H1 (cell line): ENCODE data around the gene CABP2. TPM values are rescaled to one million over a fixed set of nuclear protein-coding genes. Genes with fewer than 3 reads are reported as not detected.

Source experiments
- CTCF ChIA-PET: fragments of 300-600 bp; sonication (Branson Sonifier 250); formaldehyde crosslinking; loops from one replicate; lab custom pipeline; 2021; ENCODE audit not compliant: partially characterized antibody; lab: Charles Lee
- POLR2A ChIA-PET: fragments of 300-600 bp; sonication (Branson Sonifier 250); formaldehyde crosslinking; loops from one replicate; lab custom pipeline; 2021; ENCODE audit warnings: inconsistent platforms; ENCODE audit not compliant: partially characterized antibody; lab: Charles Lee
- DNase-seq, 2 experiments: peaks; one replicate each; pipeline versions ENCODE4 v3.0.0 to v3.0.0-alpha.2; 2010 to 2022; ENCODE audit warnings: low spot score in 2 of 2, low read depth in 1 of 2, mixed read lengths in 1 of 2
- FAIRE-seq: peaks from 2 replicates; lab custom pipeline; 2011; peaks lifted over from hg19 to GRCh38; lab: Jason Lieb, UNC
- H2AFZ ChIP-seq: 2 replicates; pipeline ENCODE4 v1.8.1; 2012; ENCODE audit warnings: low read length, inconsistent platforms
- H2AK5ac ChIP-seq: 2 replicates; pipeline ENCODE4 v1.6.1; 2013; ENCODE audit warnings: low read depth, low read length
- H2BK120ac ChIP-seq: replicated peaks from 2 replicates; pipeline ENCODE3; 2013; ENCODE audit warnings: low read depth, low read length, inconsistent platforms
- H2BK12ac ChIP-seq: 2 replicates; pipeline ENCODE4 v1.6.1; 2013; ENCODE audit warnings: low read depth, low read length
- H2BK15ac ChIP-seq: 2 replicates; pipeline ENCODE4 v1.6.1; 2013; ENCODE audit warnings: low read length
- H2BK20ac ChIP-seq: 2 replicates; pipeline ENCODE4 v1.6.1; 2013; ENCODE audit warnings: low read length
- H2BK5ac ChIP-seq: 2 replicates; pipeline ENCODE4 v1.6.1; 2013; ENCODE audit warnings: low read depth, low read length
- H3K14ac ChIP-seq: 2 replicates; pipeline ENCODE4 v1.6.1; 2013; ENCODE audit warnings: inconsistent platforms; ENCODE audit not compliant: insufficient read length
- H3K18ac ChIP-seq: 2 replicates; pipeline ENCODE4 v1.6.1; 2013; ENCODE audit warnings: low read length; ENCODE audit errors: extremely low read depth
- H3K23ac ChIP-seq: 2 replicates; pipeline ENCODE4 v1.6.1; 2013; ENCODE audit warnings: inconsistent platforms; ENCODE audit not compliant: insufficient read length
- H3K23me2 ChIP-seq: 2 replicates; pipeline ENCODE4 v1.6.1; 2013; ENCODE audit warnings: low read depth, low read length
- H3K27ac ChIP-seq: 2 replicates; pipeline ENCODE4 v1.6.1; 2011; ENCODE audit warnings: low read depth, low read length, inconsistent platforms
- H3K27me3 ChIP-seq, 4 experiments: replicated peaks in 1 of 4; 1 replicate in 1 of 4; 2 replicates in 3 of 4; pipeline versions ENCODE4 v1.6.1 to v1.8.1; 2011 to 2013; ENCODE audit warnings: low read length in 3 of 4, mild to moderate bottlenecking in 3 of 4, inconsistent platforms in 2 of 4, mixed read lengths in 2 of 4, moderate library complexity in 1 of 4; ENCODE audit not compliant: control insufficient read depth in 3 of 4, insufficient read depth in 3 of 4; ENCODE audit errors: extremely low read depth in 1 of 4
- H3K36me3 ChIP-seq, 4 experiments: 2 replicates each; pipeline versions ENCODE4 v1.6.1 to v1.8.1; 2011 to 2013; ENCODE audit warnings: mild to moderate bottlenecking in 4 of 4, low read length in 3 of 4, moderate library complexity in 2 of 4, control low read depth in 1 of 4, inconsistent platforms in 1 of 4; ENCODE audit not compliant: insufficient read depth in 4 of 4, control insufficient read depth in 2 of 4
- H3K4ac ChIP-seq: replicated peaks from 2 replicates; pipeline ENCODE3; 2013; ENCODE audit warnings: low read length, low read depth, mixed read lengths, inconsistent platforms; ENCODE audit not compliant: insufficient read length
- H3K4me1 ChIP-seq, 4 experiments: replicated peaks in 1 of 4; 1 replicate in 1 of 4; 2 replicates in 3 of 4; pipeline versions ENCODE4 v1.6.1 to v1.8.1; 2011 to 2013; ENCODE audit warnings: low read length in 3 of 4, inconsistent platforms in 2 of 4, mixed read lengths in 1 of 4; ENCODE audit not compliant: insufficient read depth in 4 of 4, control insufficient read depth in 3 of 4
- H3K4me2 ChIP-seq, 2 experiments: 2 replicates each; pipeline versions ENCODE4 v1.6.1 to v1.8.1; 2011 to 2013; ENCODE audit warnings: low read depth in 2 of 2, low read length in 2 of 2, control low read depth in 1 of 2, inconsistent platforms in 1 of 2, mild to moderate bottlenecking in 1 of 2; ENCODE audit not compliant: insufficient read depth in 1 of 2
- H3K4me3 ChIP-seq, 4 experiments: fragments of 200-600, 300-600 bp in 1 of 4; sonication (generic), shearing (Covaris generic), sonication (Bioruptor Twin) in 1 of 4; 2 replicates each; pipeline versions ENCODE4 v1.5.1 to v1.8.1; 2011 to 2016; ENCODE audit warnings: low read length in 4 of 4, low read depth in 3 of 4, control low read depth in 2 of 4, inconsistent platforms in 2 of 4, mild to moderate bottlenecking in 2 of 4, mixed read lengths in 1 of 4, moderate library complexity in 1 of 4; ENCODE audit not compliant: insufficient read depth in 2 of 4; ENCODE audit errors: extremely low read depth in 1 of 4
- H3K56ac ChIP-seq: replicated peaks from 2 replicates; pipeline ENCODE3; 2013; ENCODE audit warnings: low read depth, mild to moderate bottlenecking, mixed read lengths, low read length, inconsistent platforms; ENCODE audit not compliant: insufficient read length
- H3K79me1 ChIP-seq: 2 replicates; pipeline ENCODE4 v1.6.1; 2013; ENCODE audit warnings: low read depth, low read length, control low read depth
- H3K79me2 ChIP-seq, 2 experiments: 2 replicates each; pipeline versions ENCODE4 v1.6.1 to v1.8.1; 2012 to 2013; ENCODE audit warnings: low read length in 2 of 2, mild to moderate bottlenecking in 2 of 2, inconsistent platforms in 1 of 2; ENCODE audit not compliant: insufficient read depth in 2 of 2, control insufficient read depth in 1 of 2
- H3K9ac ChIP-seq, 4 experiments: replicated peaks in 1 of 4; 1 replicate in 1 of 4; 2 replicates in 3 of 4; pipeline versions ENCODE4 v1.6.1 to v1.8.1; 2011 to 2013; ENCODE audit warnings: low read depth in 3 of 4, low read length in 3 of 4, control low read depth in 2 of 4, mild to moderate bottlenecking in 2 of 4, moderate library complexity in 2 of 4, inconsistent platforms in 1 of 4; ENCODE audit errors: extremely low read depth in 1 of 4
- H3K9me3 ChIP-seq, 2 experiments: 2 replicates each; pipeline versions ENCODE4 v1.6.1 to v1.8.1; 2012 to 2013; ENCODE audit warnings: mild to moderate bottlenecking in 2 of 2, moderate library complexity in 2 of 2, control low read depth in 1 of 2, inconsistent platforms in 1 of 2, low read depth in 1 of 2, low read length in 1 of 2, mixed read lengths in 1 of 2; ENCODE audit not compliant: insufficient read depth in 2 of 2
- H4K20me1 ChIP-seq, 2 experiments: replicated peaks in 1 of 2; 2 replicates each; pipeline versions ENCODE3 to v1.8.1; 2011 to 2013; ENCODE audit warnings: inconsistent platforms in 2 of 2, low read length in 2 of 2, mild to moderate bottlenecking in 1 of 2; ENCODE audit not compliant: insufficient read depth in 2 of 2, control insufficient read depth in 1 of 2
- H4K5ac ChIP-seq: 2 replicates; pipeline ENCODE4 v1.6.1; 2013; ENCODE audit warnings: low read length, low read depth, mixed read lengths, inconsistent platforms; ENCODE audit not compliant: insufficient read length
- H4K8ac ChIP-seq: 2 replicates; pipeline ENCODE4 v1.8.0; 2013; ENCODE audit warnings: mild to moderate bottlenecking, moderate library complexity, low read length, inconsistent platforms; ENCODE audit not compliant: insufficient read depth; ENCODE audit errors: extremely low read depth
- H4K91ac ChIP-seq: replicated peaks from 2 replicates; pipeline ENCODE3; 2013; ENCODE audit warnings: low read length, mixed read lengths, inconsistent platforms; ENCODE audit not compliant: insufficient read length
- BACH1 ChIP-seq: IDR thresholded peaks from 2 replicates; pipeline ENCODE4 v1.6.1; 2012; ENCODE audit warnings: low read length, improper control_type of control experiment
- CEBPB ChIP-seq: IDR thresholded peaks from 2 replicates; pipeline ENCODE4 v1.6.1; 2012; ENCODE audit warnings: low read depth, low read length
- CHD1 ChIP-seq: IDR thresholded peaks from 2 replicates; pipeline ENCODE4 v1.6.1; 2012; ENCODE audit warnings: low read depth, low read length, improper control_type of control experiment
- EP300 ChIP-seq, 2 experiments: IDR thresholded peaks; 1 replicate in 1 of 2; 2 replicates in 1 of 2; pipeline ENCODE4 v1.6.1; 2011 to 2012; ENCODE audit warnings: low read depth in 2 of 2, low read length in 2 of 2, mild to moderate bottlenecking in 2 of 2, borderline replicate concordance in 1 of 2, inconsistent platforms in 1 of 2, moderate library complexity in 1 of 2
- EZH2 ChIP-seq: fragments of 200-600 bp; sonication (generic); IDR thresholded peaks from 2 replicates; pipeline ENCODE4 v1.7.1; 2012; ENCODE audit warnings: low read depth, mild to moderate bottlenecking, moderate library complexity, low read length, inconsistent platforms; ENCODE audit not compliant: severe bottlenecking
- JUND ChIP-seq: IDR thresholded peaks from 2 replicates; pipeline ENCODE4 v1.6.1; 2011; ENCODE audit warnings: mild to moderate bottlenecking, improper control_type of control experiment, low read length
- KDM1A ChIP-seq: fragments of 200-600, 300-600 bp; sonication (generic); IDR thresholded peaks from 2 replicates; pipeline ENCODE4 v1.7.1; 2016; ENCODE audit warnings: mild to moderate bottlenecking, low read length, borderline replicate concordance
- SP4 ChIP-seq: IDR thresholded peaks from 2 replicates; pipeline ENCODE4 v1.6.1; 2012; ENCODE audit warnings: low read length, inconsistent platforms
- TAF7 ChIP-seq: optimal IDR thresholded peaks from 2 replicates; pipeline ENCODE3; 2011; ENCODE audit warnings: low read depth, mild to moderate bottlenecking, inconsistent platforms, low read length, moderate library complexity, borderline replicate concordance
- TBP ChIP-seq: IDR thresholded peaks from 2 replicates; pipeline ENCODE4 v1.6.1; 2011; ENCODE audit warnings: low read depth, low read length, improper control_type of control experiment
- TCF12 ChIP-seq: IDR thresholded peaks from 2 replicates; pipeline ENCODE4 v1.6.1; 2011; ENCODE audit warnings: low read depth, mild to moderate bottlenecking, low read length
- TEAD4 ChIP-seq: IDR thresholded peaks from 2 replicates; pipeline ENCODE4 v1.6.1; 2012; ENCODE audit warnings: low read depth, low read length, inconsistent platforms, mixed read lengths
- WGBS, 2 experiments: shearing (Covaris generic) in 1 of 2; methylation state at CpG; one replicate each; pipeline versions ENCODE4 v1.1.6 to v1.1.7; 2013 to 2015; ENCODE audit warnings: low lambda C conversion rate in 2 of 2, mixed read lengths in 2 of 2, inconsistent platforms in 1 of 2, low coverage in 1 of 2, missing lambda C conversion rate in 1 of 2; ENCODE audit not compliant: insufficient replicate concordance in 2 of 2, insufficient coverage in 1 of 2, insufficient read length in 1 of 2; ENCODE audit errors: extremely low coverage in 1 of 2, missing lambda C conversion rate in 1 of 2; 5-methylcytosine and 5-hydroxymethylcytosine counted together
- polyA plus RNA-seq, 7 experiments: library from polyadenylated mRNA; depleted of rRNA in 3 of 7; stranded (reverse) in 5 of 7; unstranded in 2 of 7; fragments of >200 nt in 5 of 7; fragments of 200-250 nt in 2 of 7; gene quantifications; 1 replicate in 5 of 7; 2 replicates in 1 of 7; 4 replicates in 1 of 7; pipeline versions ENCODE4 v1.2.1 to v1.2.3, GENCODE V29; 2011 to 2013; ENCODE audit warnings: missing spikeins in 2 of 7, mixed read lengths in 2 of 7
- total RNA-seq: library from RNA; stranded (reverse); fragmentation: NEBNext Ultra II Directional; extraction: Animal tissue kit (Norgen Biotek cat#: 25700); gene quantifications from 2 replicates; pipeline ENCODE4 v1.2.1, GENCODE V29; 2021

CABP2 gene
- total and polyA plus RNA-seq, 2 of the 8 experiments (the other 6 are each of a cell fraction or from before 2014, with no cell fraction given) = not detected

DNA sequence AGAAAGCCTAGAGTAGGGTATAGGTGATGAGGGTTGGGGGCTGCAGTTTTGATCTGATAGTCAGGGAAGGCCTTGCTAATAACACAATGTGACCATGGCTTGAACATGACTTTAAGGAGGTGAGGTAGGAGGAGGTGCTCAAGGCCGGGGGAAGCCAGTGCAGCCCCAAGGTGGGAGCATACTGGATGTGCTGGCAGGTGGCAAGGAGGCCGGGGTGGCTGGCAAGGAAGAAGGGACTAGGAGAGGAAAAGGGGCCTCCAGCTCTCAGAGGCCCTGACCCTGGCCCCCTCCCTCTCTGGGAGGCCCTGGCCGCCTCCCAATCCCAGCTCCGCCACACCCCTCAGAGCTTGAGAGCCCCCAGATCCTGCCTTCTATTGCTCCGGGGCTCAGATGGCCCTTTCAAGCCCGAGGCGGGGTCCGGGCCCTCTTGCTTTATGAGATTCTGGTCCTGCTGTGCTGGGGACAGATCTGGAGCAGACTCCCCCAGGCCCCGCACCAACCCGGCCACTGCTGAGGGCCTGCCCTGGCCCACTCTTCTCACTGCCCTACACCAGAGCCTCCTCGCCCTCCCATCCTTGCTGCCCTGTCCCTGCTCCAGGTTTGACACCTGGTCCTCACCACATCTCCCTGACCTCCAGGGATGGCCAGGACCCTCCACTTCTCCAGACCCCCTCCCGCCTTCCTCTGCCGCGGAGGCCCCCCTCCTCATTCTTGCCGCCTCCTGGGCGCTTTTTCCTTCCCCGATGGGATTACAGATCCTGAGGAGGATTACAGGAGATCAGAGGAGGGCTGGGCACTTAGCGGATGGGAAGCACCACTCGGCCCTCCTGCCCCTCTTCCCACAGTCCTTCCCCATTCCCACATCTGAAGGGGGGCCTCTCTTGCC lies 19.9 kb downstream of the CABP2 start:
- Histone ChIP-seq H4K5ac (no peak overlapping the region), H3K27me3 (peaks cover 0 to 8% (median 4%) of the 10 kb centered on the region in 4 experiments; a peak in 3 of 7 replicates), H3K18ac (no peak overlapping the region), H3K9me3 (no peaks in the 10 kb centered on the region), H3K4me1 (peaks cover 0 to 27% (median 10%) of the 10 kb centered on the region in 4 experiments; a peak in 6 of 7 replicates), H3K79me2 (0 out of 4 replicates have a peak, but pooled peaks cover 0 to 8% of the 10 kb centered on the region in 2 experiments), H2AK5ac (no peak overlapping the region), H3K56ac (no peak overlapping the region), H4K91ac (no peak overlapping the region), H3K14ac (no peak overlapping the region), H2BK120ac (no peak overlapping the region), H2AFZ (no peak overlapping the region), H3K36me3 (peaks cover 0 to 8% (median 2%) of the 10 kb centered on the region in 4 experiments; a peak in 5 of 8 replicates), H3K23me2 (peaks cover 20% of the 10 kb centered on the region; the same call in 1 of the 2 replicates), H2BK5ac (no peak overlapping the region), H4K8ac (no peak overlapping the region), H3K79me1 (no peaks in the 10 kb centered on the region), H2BK12ac (no peak overlapping the region), H3K9ac (no peak overlapping the region), H4K20me1 (peaks cover 6 to 16% of the 10 kb centered on the region in 2 experiments), H3K4me2 (peak overlapping the region; percentile 70 to 98), H3K27ac (no peak overlapping the region), H2BK20ac (no peak overlapping the region), H2BK15ac (no peak overlapping the region), H3K4me3 (peak overlapping the region; percentile 40 to 94 (median 72)), H3K4ac (no peak overlapping the region), H3K23ac (no peak overlapping the region)
- 74% methylated on average over 11 of the region's 19 CpGs; no CpG with 5 or more reads in 1 of the 2 experiments for WGBS, 2 experiments
- FAIRE-seq = no peak
- ChIA-PET POLR2A (interaction anchor here (1.2 to 1.3 kb wide), 2 partner anchors 12 to 18 kb away, joined by 3 read pairs; no protein-coding TSS in a partner anchor), CTCF (no interaction called here)
- no peak for DNase-seq
- TF ChIP-seq TEAD4 (no peak), TCF12 (no peak), TAF7 (no peak), SP4 (no peak), TBP (no peak), KDM1A (no peak), JUND (no peak), BACH1 (no peak), EZH2 (no peak), CEBPB (no peak), CHD1 (no peak), EP300 (IDR thresholded peaks at IDR 0.05; ENCODE audit: borderline replicate concordance in 1 of 2, low read depth in 2 of 2, low read length in 2 of 2) (no peak)
